ENCODE measurements around the gene PARVA.

The PARVA gene

DNA sequence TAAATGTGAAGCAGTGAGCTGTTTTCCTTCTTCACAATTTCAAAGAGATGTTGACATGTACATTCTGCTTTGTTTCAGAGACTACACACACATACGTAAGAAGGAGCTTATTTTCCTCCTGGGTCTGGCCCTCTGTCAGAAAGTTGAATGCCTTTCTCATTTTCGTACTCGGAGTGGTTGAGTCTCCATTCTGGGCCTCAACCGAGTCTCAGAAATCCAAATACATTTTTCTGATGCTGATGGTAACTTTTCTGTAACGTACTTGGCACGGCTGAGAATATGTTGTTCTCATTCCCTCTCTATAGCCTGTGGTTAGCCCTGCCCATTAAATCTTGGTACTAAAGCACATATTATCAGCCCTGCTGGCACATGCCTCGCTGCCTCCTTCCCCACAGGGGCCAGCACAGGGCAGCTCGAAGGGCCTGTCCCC is 25.3 kb downstream of the PARVA start:
- H4K20me1 ChIP-seq (ENCODE audit: control insufficient read depth, insufficient read depth, low read depth, low read length) = no peaks in the 10 kb centered on the region
- TF ChIP-seq EZH2phosphoT487 (IDR thresholded peaks at IDR 0.05; ENCODE audit: borderline replicate concordance, low read length) (no peak), CTCF (IDR thresholded peaks at IDR 0.05; ENCODE audit: low read depth, low read length, poor library complexity, severe bottlenecking) (no peak)
- no peaks in the 10 kb centered on the region for H3K27me3 ChIP-seq (ENCODE audit: control insufficient read depth, low read length)
- no peaks in the 10 kb centered on the region for H3K36me3 ChIP-seq (ENCODE audit: control insufficient read depth, low read length)
- H3F3A ChIP-seq (ENCODE audit: control insufficient read depth, insufficient read depth) = no peaks in the 10 kb centered on the region
- no peak overlapping the region for H3K4me3 ChIP-seq (ENCODE audit: low read length)
- H3K9me2 ChIP-seq (replicated peaks; ENCODE audit: control insufficient read depth, low read length) = no peaks in the 10 kb centered on the region
- no peaks in the 10 kb centered on the region for H3K79me2 ChIP-seq (ENCODE audit: control insufficient read depth, low read length)
- H3K4me1 ChIP-seq (ENCODE audit: control insufficient read depth, low read length) = no peaks in the 10 kb centered on the region
- H3K4me2 ChIP-seq (ENCODE audit: low read length) = no peak overlapping the region
- no peaks in the 10 kb centered on the region for H3K9me3 ChIP-seq (ENCODE audit: control insufficient read depth, insufficient read depth, low read length)
- H3K27ac ChIP-seq (ENCODE audit: low read depth, low read length) = no peak overlapping the region

GRCh38 chr11:12403122-12403996 is 26.0 kb downstream of the PARVA start:
- Histone ChIP-seq H3K9me3 (ENCODE audit: control insufficient read depth, insufficient read depth, low read length) (no peaks in the 10 kb centered on the region), H3K4me1 (ENCODE audit: control insufficient read depth, low read length) (no peaks in the 10 kb centered on the region), H3K27ac (ENCODE audit: low read depth, low read length) (no peak overlapping the region), H3K79me2 (ENCODE audit: control insufficient read depth, low read length) (no peaks in the 10 kb centered on the region), H4K20me1 (ENCODE audit: control insufficient read depth, insufficient read depth, low read depth, low read length) (no peaks in the 10 kb centered on the region), H3K27me3 (ENCODE audit: control insufficient read depth, low read length) (no peaks in the 10 kb centered on the region), H3K9me2 (replicated peaks; ENCODE audit: control insufficient read depth, low read length) (no peaks in the 10 kb centered on the region), H3K4me3 (ENCODE audit: low read length) (no peak overlapping the region), H3K4me2 (ENCODE audit: low read length) (no peak overlapping the region), H3F3A (ENCODE audit: control insufficient read depth, insufficient read depth) (no peaks in the 10 kb centered on the region), H3K36me3 (ENCODE audit: control insufficient read depth, low read length) (no peaks in the 10 kb centered on the region)
- TF ChIP-seq CTCF (IDR thresholded peaks at IDR 0.05; ENCODE audit: low read depth, low read length, poor library complexity, severe bottlenecking) = no peak
- TF ChIP-seq EZH2phosphoT487 (IDR thresholded peaks at IDR 0.05; ENCODE audit: borderline replicate concordance, low read length) = no peak

GRCh38 chr11:12403997-12404350 is 26.6 kb downstream of the PARVA start:
- H3F3A ChIP-seq (ENCODE audit: control insufficient read depth, insufficient read depth) = no peaks in the 10 kb centered on the region
- H4K20me1 ChIP-seq (ENCODE audit: control insufficient read depth, insufficient read depth, low read depth, low read length) = no peaks in the 10 kb centered on the region
- no peak overlapping the region for H3K4me3 ChIP-seq (ENCODE audit: low read length)
- no peaks in the 10 kb centered on the region for H3K36me3 ChIP-seq (ENCODE audit: control insufficient read depth, low read length)
- H3K9me3 ChIP-seq (ENCODE audit: control insufficient read depth, insufficient read depth, low read length) = no peaks in the 10 kb centered on the region
- no peaks in the 10 kb centered on the region for H3K4me1 ChIP-seq (ENCODE audit: control insufficient read depth, low read length)
- TF ChIP-seq EZH2phosphoT487 (IDR thresholded peaks at IDR 0.05; ENCODE audit: borderline replicate concordance, low read length) (no peak), CTCF (IDR thresholded peaks at IDR 0.05; ENCODE audit: low read depth, low read length, poor library complexity, severe bottlenecking) (no peak)
- no peak overlapping the region for H3K27ac ChIP-seq (ENCODE audit: low read depth, low read length)
- H3K9me2 ChIP-seq (replicated peaks; ENCODE audit: control insufficient read depth, low read length) = no peaks in the 10 kb centered on the region
- H3K27me3 ChIP-seq (ENCODE audit: control insufficient read depth, low read length) = no peaks in the 10 kb centered on the region
- no peak overlapping the region for H3K4me2 ChIP-seq (ENCODE audit: low read length)
- H3K79me2 ChIP-seq (ENCODE audit: control insufficient read depth, low read length) = no peaks in the 10 kb centered on the region
